GM21447 (cell line): ENCODE data around the gene FUOM.
"Not testable (repeated sequence)": the region's sequence is repeated elsewhere in the genome, so short reads cannot be mapped to it uniquely, and the experiment has no call there.

Experiments
- ATAC-seq: cut with Tn5 transposase; IDR thresholded peaks from one replicate; pipeline ENCODE4 v1.9.1; 2021; ENCODE audit not compliant: unreplicated experiment

Gene FUOM

DNA sequence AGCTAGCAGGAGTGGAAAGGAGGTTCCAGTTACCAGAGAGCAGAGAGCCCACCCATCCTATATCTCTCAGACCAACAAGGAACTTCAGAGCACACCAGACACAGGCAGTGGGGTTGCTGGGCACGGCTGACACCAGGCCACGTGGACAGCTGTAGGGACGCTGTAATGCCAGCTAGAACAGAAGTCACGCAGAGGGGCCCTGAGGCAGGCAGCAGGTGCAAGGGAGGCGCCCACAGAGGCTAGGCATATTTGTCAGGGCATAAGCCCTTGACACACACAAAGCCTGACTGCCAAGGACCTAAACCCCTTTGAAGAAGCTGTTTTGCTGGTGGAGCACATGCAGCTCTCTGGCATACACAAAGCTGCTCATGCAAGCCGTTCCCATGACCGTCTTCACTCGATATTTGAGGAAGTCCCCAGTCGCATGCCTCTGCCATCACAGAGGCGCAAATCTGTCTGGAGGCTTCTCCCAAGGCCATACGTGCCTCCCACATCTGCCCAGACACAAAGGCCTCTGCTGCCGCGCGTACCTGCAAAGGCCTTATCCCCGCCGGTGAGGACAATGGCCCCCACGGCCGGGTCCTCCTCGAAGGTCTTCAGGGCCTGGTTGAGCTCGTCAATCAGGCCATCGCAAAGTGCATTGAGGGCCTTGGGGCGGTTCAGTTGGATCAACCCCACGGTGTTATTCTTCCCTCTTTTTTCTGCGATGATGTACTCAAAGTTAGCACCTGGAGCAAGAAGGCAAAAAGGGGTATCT, 12.4 kb upstream of the FUOM start:
- no peak for ATAC-seq

DNA sequence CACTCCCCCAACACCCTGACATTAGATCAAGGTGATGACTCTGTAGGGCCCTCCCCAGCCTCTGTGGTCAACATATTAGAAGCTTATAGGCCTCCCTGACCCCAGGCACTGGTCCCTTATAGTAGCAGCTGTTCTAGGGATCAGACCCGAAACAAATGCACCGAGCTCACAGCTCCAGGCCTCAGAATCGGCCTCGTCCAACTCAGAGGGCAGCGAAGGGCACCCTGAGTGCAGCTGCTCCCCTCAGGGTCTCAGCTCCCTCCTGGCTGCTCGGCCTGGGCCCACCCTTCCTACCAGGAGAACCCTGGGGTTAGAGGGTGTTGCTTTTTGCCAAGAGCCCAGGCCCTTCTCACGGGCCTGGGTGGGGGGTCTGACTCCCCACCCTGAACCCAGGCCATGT, 10.3 kb upstream of the FUOM start:
- no peak for ATAC-seq

GRCh38 chr10:133367461-133367860, 9.6 kb upstream of the FUOM start:
- not testable (repeated sequence) for ATAC-seq

GRCh38 chr10:133366751-133367150, 8.9 kb upstream of the FUOM start:
- no peak for ATAC-seq

GRCh38 chr10:133366130-133366478, 8.3 kb upstream of the FUOM start:
- ATAC-seq = no peak

DNA sequence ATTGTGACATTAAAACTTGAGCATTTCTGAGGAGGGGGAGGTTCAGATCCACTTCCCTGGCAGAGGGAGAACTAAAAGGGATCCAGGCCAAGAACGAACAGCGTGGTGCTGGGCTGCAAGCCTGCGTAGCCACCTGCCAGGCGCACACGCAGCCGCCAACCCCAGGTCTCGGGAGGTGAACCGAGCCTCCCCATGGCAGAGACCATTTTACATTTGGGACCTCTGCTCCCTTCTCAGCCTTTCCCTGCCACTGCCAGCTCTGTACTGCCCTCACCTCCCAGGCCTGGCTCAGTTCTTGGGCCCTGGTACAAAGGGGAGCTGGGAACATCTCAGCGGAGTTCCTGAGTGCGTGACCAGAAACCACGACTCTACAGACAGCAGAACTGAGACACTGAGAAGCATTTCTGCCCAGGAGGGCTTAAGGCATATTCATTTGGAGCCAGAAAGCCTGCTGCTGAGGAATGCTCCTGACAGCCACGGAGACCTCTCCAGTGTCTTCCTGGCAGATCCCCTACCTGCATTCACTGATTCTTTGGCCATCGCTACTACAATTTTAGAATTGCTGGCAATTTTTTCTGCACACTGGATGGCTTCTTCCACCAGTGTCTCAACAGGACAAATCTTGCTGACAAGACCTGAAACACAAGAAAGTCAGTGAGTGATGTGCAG, 7.8 kb upstream of the FUOM start:
- ATAC-seq = no peak

DNA sequence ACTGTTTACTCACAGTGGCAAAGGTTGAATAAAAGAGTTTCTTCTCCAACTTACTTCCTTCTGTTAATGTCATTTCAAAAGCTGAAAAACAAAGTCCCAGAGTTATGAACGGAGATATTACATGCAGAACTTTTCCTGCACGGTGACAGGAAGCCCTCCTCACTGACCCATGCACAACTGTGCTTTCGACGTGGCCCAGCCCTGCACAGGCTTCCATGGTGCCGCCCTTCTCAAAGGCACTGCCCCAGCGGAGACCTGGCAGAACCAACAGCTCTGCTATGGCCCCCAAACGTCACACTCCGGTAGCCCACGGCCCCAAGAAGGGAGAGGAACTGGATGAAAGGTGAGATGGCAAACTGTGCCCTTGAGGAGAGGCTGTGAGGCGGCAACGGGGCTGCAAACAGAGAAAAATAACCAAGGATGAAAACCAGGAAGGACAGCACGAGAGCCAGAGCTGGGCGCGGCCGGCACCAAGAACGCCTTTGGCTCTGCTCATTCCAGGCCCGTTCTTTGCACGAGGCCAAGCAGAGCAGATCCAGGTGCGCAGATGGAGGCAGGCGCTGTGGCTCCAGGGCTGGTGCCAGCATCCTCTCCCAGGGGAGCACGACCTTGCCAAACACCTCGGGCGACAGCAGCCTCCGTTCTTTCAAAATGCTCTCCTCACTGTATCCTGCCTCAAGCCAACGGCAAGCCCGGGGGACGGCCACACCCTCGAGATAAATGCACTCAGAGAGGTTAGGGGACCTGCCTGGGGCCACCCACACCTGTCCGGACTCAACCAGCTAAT, 7.0 kb upstream of the FUOM start:
- no peak for ATAC-seq

DNA sequence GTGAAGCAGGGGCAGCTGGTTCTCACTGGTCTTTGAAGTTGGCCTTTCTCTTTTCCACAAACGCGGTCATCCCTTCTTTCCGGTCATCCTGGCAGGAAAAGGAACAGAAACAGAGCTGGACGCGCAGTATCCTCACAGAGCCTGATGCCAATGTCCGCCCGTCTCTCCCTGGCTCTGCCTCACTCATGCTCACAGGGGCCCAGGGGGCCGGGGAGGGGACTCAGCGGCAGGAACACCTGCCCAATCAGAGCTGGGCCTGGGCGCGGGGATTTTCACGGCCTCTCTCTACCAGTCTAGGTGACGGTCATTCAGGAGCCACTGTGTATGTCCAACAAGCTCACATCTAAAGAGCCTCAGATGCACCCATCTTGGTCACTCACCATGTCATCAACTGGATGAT, 5.0 kb upstream of the FUOM start:
- no peak for ATAC-seq

GRCh38 chr10:133361773-133362441, 4.1 kb upstream of the FUOM start:
- no peak for ATAC-seq

- no peak for ATAC-seq
Observed at GRCh38 chr10:133361227-133361626, 3.4 kb upstream of the FUOM start.

- no peak for ATAC-seq
Observed at GRCh38 chr10:133359972-133360610, 2.3 kb upstream of the FUOM start.

DNA sequence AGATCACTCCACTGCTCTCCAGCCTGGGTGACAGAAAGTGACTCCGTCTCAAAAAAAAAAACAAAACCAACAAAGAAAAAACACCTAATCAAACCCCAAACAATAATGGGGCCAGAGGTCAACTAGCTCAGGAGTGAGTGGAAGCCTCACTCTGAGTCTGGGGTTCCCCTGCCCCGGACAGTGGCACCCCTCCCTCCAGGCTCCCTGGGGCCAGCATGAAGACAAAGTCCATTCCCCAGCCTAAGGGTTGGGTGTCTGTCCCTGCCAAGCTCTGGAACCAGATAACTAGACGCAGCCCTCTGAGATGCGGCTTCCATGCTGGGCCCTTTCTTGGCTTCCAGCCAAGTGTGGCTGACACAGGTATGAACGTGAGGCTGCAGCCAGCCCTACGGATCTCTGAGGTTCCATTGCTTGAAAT, 1.7 kb upstream of the FUOM start:
- no peak for ATAC-seq

- ATAC-seq = no peak
Observed at GRCh38 chr10:133358925-133359310, 1.1 kb upstream of the FUOM start.

DNA sequence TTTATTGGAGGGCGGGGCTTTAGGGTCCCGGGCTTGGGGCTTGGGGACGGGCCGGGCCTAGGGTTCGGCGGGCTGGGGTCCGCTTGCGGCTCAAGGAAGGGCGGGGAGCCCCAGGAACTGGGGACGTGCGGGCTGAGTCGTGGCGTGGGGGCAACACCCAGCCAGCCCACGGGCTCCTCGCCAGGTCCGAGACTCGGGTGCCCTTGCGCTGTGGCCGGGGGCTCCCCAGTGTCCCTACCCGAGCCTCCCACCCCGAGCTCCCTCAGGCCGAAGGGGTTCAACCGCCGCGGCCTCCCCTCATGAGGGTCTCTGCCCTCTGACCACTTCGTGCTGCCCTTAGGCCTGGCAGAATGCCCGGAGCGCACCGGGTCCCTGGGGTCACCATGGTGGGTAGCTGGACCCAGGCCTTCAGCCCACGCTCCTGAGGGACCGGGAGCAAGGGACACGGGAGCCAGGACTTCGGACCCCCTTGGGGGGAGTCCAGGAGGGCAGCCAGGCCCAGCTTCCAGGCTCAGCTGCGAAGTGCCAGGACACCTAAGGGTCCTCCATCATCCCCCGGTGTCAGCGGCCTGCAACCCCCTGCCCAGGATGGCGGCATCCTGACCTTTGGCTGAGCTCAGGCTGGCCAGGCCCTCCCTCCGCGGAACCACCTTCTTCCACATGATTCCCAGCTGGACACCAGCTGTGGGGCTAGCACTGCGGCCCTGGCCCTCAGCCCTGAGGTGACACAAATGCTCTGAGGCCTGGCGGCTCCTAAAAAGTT, 524 bp upstream of the FUOM start:
- ATAC-seq = no peak

DNA sequence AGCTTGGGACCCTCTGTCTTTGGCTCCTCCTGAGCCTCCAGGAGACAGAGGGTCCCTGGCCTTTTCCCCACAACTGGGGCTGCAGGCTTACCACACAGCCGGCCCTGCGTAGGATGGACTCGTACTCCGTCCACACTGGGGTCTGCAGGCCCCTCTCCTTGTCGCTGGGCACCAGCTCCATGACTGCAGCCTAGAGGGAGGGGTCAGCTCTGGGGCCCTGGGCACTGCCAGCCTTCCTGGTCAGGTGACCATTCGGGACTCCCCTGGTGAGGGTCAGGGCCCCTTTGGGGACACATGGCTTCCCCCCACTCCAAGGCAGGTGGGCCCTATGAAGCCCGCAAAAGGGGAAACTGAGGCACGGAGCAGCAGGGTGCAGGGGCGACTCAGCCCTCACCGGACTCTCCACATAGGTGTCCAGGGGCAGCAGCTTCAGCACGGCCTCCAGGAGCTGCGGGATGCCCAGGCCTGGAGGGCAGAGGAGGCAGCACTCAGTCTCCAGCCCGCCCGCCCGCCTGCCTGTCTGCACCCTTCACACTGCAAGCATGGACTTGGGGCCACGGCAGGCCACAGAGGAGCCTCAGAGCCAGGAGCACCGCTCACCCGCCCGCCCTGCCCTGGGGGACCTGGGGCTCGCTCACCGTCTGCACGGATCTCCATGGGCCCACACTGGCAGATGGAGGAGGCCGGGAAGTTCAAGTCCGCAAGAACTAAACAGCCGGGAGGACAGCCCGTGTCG, 1.1 kb downstream of the FUOM start:
- no peak for ATAC-seq

DNA sequence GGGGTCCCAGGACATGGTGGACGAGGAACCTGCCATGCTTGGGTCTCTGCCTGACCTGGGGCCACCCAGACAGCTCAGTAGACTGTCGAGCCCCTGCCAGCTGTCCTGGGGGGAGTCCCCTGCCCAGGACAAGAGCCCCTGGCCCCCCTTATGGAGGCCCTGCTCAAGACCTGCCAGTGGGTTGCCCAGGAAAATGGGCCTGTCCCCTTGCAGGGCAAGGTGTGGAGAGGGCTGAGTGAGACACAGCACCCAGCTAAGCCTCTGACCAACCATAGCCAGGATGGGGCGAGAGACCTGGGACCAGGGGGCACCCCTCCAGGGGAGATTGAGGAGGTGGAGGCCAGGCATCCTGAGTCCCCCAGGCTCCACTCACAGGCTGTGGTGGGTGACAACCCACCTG, 1.8 kb downstream of the FUOM start:
- ATAC-seq = no peak

DNA sequence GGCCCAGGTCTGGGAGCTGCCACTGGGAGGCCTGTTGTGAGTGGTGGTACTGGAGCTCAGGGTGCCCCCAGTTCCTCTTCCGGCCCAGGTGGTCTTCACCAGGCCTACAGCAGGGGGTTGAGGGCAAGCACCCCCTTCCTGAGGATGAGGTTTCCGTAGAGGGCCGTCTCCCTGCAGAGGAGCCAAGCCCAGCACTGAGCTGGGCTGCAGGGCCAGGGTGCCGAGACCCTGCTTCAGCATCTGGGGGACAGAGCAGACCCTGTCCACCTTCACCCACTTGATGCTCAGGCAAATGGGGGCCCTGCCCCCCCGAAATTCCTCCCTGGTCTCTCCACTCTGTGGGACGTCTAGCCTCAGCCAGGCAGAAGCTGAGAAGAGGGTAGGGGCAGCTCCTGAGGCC, 2.6 kb downstream of the FUOM start:
- no peak for ATAC-seq

DNA sequence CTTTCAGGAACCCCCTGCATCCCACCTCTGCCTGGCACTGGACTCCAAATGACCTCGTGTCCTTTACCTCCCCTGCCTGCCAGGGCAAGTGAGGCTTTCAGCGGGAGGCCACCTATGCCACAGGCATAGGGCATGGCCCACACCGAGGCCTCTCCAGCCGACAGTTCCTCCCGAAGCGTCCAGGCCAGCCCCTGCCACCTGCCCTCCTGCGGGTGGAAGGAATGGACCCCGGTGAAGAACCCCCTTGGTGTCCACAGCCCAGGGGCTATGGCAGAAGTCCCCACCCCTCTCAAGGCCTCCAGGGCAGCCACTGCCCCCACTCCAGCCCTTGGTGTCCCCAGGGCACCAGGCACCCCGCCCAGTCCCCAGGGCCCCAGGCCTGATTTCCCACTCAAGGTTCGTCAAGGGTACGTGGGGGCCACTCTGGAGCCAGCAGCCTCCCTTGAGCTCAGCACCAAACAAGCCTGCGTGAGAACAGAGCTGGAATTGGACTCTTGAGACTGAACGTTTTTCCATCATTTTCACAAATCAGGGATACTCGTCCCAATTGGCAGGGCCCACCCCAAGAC, 3.1 kb downstream of the FUOM start:
- no peak for ATAC-seq

DNA sequence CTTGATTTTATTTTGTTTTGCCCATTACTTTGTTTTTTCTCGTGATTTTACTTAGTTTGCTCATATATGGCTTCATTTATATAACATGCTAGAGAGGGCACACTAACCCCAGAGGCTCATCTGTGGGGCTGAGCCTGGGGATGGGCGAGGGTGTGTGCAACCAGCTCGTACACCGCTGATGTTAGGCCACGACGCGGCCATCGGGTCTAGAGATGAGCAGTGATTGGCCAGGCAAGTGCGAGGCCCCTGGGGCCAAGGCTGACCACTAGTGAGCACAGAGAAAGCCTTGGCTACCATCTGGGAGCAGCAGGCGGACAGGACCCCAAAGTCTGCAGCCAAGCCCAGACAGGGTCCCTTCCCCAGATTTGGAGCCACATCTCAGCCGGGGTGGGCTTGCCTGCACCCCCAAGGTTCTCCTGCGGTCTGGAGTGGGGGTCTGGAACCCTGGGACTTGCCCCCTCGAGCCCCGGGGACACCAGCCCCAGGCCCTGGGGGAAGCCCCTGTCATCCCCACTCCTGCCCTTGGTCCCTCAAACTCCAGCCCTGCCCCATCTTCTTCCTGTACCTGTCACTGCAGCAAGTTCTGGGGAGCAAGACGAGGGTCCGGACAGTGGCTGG, 3.7 kb downstream of the FUOM start:
- no peak for ATAC-seq
